Stimulated activated CD4-positive, alpha-beta T cell treated with anti-CD3 and anti-CD28 coated beads, Interleukin-1b, Interleukin-23, amount 100 ng/mL, for 24 hours (primary cell): Measurements from ENCODE around the gene NEDD4L.

Source experiments
- DNase-seq, 4 experiments: peaks; one replicate each; pipeline ENCODE4 v3.0.0-alpha.2; 2020; ENCODE audit warnings: low read depth in 4 of 4, low spot score in 1 of 4

NEDD4L gene

GRCh38 chr18:58443671-58444070, 399.6 kb downstream of the NEDD4L start:
- no peak for DNase-seq

- DNase-seq: no peak
These were observed 402.5 kb downstream of the NEDD4L start for GRCh38 chr18:58446391-58447060.

- no peak for DNase-seq
These were observed 403.5 kb downstream of the NEDD4L start for GRCh38 chr18:58447402-58448095.

GRCh38 chr18:58449464-58449863, 405.4 kb downstream of the NEDD4L start:
- no peak for DNase-seq
